Stomach (tissue), 4 donors: ENCODE results near the gene CXCL12.

Experiments used
- POLR2A ChIP-seq, 4 donors: fragments of 450-650 bp; IDR thresholded peaks; one replicate each; pipeline ENCODE4 v1.6.1; 2016; ENCODE audit warnings: antibody characterized with exemption in 4 of 4, control low read depth in 2 of 4, mild to moderate bottlenecking in 1 of 4, moderate library complexity in 1 of 4
- TF ChIP-seq, protein P1 (sequence below), 7 experiments: fragments of 450-650 bp in 4 of 7; fragments of 200-600 bp in 3 of 7; sonication (generic) in 3 of 7; IDR thresholded peaks; one replicate each; pipeline ENCODE4 v1.5.1; 2016 to 2019; ENCODE audit warnings: antibody characterized with exemption in 7 of 7, control low read depth in 2 of 7, mild to moderate bottlenecking in 1 of 7

DNA sequence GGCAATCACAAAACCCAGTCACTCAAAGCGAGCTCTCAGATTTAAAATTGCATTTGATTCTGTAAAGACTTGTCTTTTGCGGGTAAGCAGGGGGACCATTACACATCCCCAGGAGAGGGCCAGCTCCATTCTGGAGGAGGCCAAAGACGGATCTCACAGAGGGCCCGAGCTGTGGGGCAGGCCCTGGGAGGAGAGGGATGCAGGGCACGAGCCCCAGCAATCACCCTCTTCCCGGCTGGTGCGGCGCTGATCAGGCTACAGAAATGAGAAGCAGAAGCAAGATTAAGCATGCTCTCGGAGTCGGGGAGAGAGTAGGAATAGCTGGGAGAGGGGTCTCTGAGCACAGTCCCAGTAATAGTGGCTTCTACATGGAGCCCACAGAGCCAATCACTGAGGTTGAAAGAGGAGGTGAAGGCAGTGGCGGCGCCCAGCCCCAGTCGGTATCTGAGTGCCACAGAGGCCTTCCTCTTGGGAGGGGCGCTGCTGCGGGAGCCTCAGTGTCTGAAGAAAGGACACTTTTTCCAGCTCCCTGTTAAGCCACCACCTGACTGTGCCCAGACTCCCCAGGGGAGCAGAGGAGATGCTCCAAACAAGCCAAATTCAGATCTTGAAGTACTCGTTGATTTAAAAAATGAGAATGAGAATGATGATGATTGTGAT lies 7.1 kb downstream of the CXCL12 start:
- TF ChIP-seq, protein P1, sequence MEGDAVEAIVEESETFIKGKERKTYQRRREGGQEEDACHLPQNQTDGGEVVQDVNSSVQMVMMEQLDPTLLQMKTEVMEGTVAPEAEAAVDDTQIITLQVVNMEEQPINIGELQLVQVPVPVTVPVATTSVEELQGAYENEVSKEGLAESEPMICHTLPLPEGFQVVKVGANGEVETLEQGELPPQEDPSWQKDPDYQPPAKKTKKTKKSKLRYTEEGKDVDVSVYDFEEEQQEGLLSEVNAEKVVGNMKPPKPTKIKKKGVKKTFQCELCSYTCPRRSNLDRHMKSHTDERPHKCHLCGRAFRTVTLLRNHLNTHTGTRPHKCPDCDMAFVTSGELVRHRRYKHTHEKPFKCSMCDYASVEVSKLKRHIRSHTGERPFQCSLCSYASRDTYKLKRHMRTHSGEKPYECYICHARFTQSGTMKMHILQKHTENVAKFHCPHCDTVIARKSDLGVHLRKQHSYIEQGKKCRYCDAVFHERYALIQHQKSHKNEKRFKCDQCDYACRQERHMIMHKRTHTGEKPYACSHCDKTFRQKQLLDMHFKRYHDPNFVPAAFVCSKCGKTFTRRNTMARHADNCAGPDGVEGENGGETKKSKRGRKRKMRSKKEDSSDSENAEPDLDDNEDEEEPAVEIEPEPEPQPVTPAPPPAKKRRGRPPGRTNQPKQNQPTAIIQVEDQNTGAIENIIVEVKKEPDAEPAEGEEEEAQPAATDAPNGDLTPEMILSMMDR (IDR thresholded peaks at IDR 0.05) = no peak
- TF ChIP-seq POLR2A (IDR thresholded peaks at IDR 0.05) = no peak
